ENCODE data around the gene ATP12A.

The ATP12A gene

GRCh38 chr13:24699541-24699940 lies 19.3 kb downstream of the ATP12A start:
- no peak overlapping the region for H3K4me3 ChIP-seq (ENCODE audit: low read depth, low read length)
- in situ Hi-C loops (cut with HindIII; ENCODE audit: low sequenced_read_pairs), result no loop called here
- no peak for TF ChIP-seq CTCF (IDR thresholded peaks at IDR 0.05; ENCODE audit: low read depth, low read length)
- no peak for DNase-seq (ENCODE audit: low read depth, low spot score)

GRCh38 chr13:24700539-24700938 lies 20.3 kb downstream of the ATP12A start:
- no peak for DNase-seq (ENCODE audit: low read depth, low spot score)
- TF ChIP-seq CTCF (IDR thresholded peaks at IDR 0.05; ENCODE audit: low read depth, low read length), result no peak
- in situ Hi-C loops (cut with HindIII; ENCODE audit: low sequenced_read_pairs), result no loop called here
- no peak overlapping the region for H3K4me3 ChIP-seq (ENCODE audit: low read depth, low read length)

GRCh38 chr13:24706886-24707585 lies 26.8 kb downstream of the ATP12A start:
- H3K4me3 ChIP-seq (ENCODE audit: low read depth, low read length), result no peak overlapping the region
- no peak for TF ChIP-seq CTCF (IDR thresholded peaks at IDR 0.05; ENCODE audit: low read depth, low read length)
- in situ Hi-C loops (cut with HindIII; ENCODE audit: low sequenced_read_pairs), result no loop called here
- DNase-seq (ENCODE audit: low read depth, low spot score), result no peak

GRCh38 chr13:24709186-24709913 lies 29.1 kb downstream of the ATP12A start:
- in situ Hi-C loops (cut with HindIII; ENCODE audit: low sequenced_read_pairs), result no loop called here
- DNase-seq (ENCODE audit: low read depth, low spot score), result no peak
- TF ChIP-seq CTCF (IDR thresholded peaks at IDR 0.05; ENCODE audit: low read depth, low read length), result no peak
- no peak overlapping the region for H3K4me3 ChIP-seq (ENCODE audit: low read depth, low read length)

GRCh38 chr13:24713022-24713421 lies 32.8 kb downstream of the ATP12A start:
- no peak overlapping the region for H3K4me3 ChIP-seq (ENCODE audit: low read depth, low read length)
- TF ChIP-seq CTCF (IDR thresholded peaks at IDR 0.05; ENCODE audit: low read depth, low read length), result no peak
- no peak for DNase-seq (ENCODE audit: low read depth, low spot score)
- in situ Hi-C loops (cut with HindIII; ENCODE audit: low sequenced_read_pairs), result no loop called here

- no peak overlapping the region for H3K4me3 ChIP-seq (ENCODE audit: low read depth, low read length)
- DNase-seq (ENCODE audit: low read depth, low spot score), result no peak
- TF ChIP-seq CTCF (IDR thresholded peaks at IDR 0.05; ENCODE audit: low read depth, low read length), result no peak
- in situ Hi-C loops (cut with HindIII; ENCODE audit: low sequenced_read_pairs), result no loop called here
Observed at GRCh38 chr13:24716011-24716410, 35.8 kb downstream of the ATP12A start.

Measured in astrocyte of the spinal cord (primary cell).